ENCODE measurements around the gene GABRE. TPM values are rescaled to one million over a fixed set of nuclear protein-coding genes. Genes with fewer than 3 reads are reported as not detected.

GABRE gene
- total RNA-seq, 2 experiments from 2014 or later: not detected

DNA sequence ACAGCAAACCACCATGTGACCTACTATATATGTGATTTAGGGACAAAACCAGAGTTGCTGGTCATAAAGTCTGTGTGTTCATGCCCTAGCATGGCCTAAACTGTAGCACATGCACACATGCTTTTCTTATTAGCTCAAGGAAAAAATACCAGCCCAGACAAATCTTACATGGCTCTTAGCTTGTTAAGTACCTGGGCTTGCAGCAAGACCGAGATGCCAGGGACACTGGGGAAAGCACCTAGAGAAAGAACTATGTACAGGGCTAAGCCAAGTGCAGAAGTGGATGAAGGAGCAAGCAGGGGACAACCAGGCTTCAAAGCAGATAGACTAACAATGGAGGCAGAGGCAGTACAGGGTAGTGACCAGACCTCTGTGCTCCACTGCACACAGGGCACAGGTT, 3.4 kb upstream of the GABRE start:
- Mint-ChIP-seq H3K27ac (no peak overlapping the region), H3K27me3 (peaks cover 13% of the 10 kb centered on the region), H3K4me1 (ENCODE audit: low read depth) (no peaks in the 10 kb centered on the region), H3K9me3 (no peaks in the 10 kb centered on the region), H3K36me3 (ENCODE audit: low read depth) (no peaks in the 10 kb centered on the region), H3K4me3 (no peak overlapping the region)
- Histone ChIP-seq H3K36me3 (ENCODE audit: insufficient read depth, low read length) (no peaks in the 10 kb centered on the region), H3K4me3 (ENCODE audit: low read length) (no peak overlapping the region), H3K4me1 (ENCODE audit: insufficient read depth, low read length) (no peaks in the 10 kb centered on the region), H3K9me3 (ENCODE audit: control insufficient read depth in 1 of 2, insufficient read depth in 1 of 2, low read length in 2 of 2) (no peaks in the 10 kb centered on the region), H3K27ac (ENCODE audit: low read depth in 1 of 2, low read length in 2 of 2) (no peak overlapping the region), H3K27me3 (ENCODE audit: control insufficient read depth in 1 of 2, insufficient read depth in 2 of 2, low read length in 2 of 2) (peaks cover 0 to 14% of the 10 kb centered on the region in 2 experiments)
- DNase-seq: no peak
- POLR2A ChIA-PET: no interaction called here
- TF ChIP-seq, protein P1, sequence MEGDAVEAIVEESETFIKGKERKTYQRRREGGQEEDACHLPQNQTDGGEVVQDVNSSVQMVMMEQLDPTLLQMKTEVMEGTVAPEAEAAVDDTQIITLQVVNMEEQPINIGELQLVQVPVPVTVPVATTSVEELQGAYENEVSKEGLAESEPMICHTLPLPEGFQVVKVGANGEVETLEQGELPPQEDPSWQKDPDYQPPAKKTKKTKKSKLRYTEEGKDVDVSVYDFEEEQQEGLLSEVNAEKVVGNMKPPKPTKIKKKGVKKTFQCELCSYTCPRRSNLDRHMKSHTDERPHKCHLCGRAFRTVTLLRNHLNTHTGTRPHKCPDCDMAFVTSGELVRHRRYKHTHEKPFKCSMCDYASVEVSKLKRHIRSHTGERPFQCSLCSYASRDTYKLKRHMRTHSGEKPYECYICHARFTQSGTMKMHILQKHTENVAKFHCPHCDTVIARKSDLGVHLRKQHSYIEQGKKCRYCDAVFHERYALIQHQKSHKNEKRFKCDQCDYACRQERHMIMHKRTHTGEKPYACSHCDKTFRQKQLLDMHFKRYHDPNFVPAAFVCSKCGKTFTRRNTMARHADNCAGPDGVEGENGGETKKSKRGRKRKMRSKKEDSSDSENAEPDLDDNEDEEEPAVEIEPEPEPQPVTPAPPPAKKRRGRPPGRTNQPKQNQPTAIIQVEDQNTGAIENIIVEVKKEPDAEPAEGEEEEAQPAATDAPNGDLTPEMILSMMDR (IDR thresholded peaks at IDR 0.05): no peak
- intact Hi-C loops (cut with DNase I, micrococcal nuclease): no loop called here
- ATAC-seq (ENCODE audit: poor library complexity): no peak
- CTCF ChIA-PET: no interaction called here

DNA sequence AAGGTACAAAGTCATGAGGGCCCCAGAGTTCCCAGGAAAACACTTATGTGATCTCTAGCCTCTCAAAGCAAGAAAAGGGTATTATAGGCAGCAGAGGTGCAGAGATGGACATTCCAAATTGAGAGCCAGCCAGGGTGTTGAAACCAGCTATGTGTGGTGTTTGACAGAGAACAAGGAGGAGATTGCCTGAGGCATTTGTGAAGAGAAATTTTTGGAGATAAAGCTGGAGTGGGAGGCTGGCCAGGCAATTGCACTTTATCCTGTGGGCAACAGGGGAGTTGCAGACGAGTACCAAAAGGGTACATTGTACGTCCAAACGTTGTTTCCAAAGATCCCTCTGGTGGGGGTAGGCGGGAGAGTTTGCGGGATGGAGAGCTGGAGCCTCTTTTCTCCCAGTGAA, 2.5 kb upstream of the GABRE start:
- no peaks in the 10 kb centered on the region for H3K36me3 Mint-ChIP-seq (ENCODE audit: low read depth)
- H3K27me3 Mint-ChIP-seq: peaks cover 21% of the 10 kb centered on the region
- H3K27me3 ChIP-seq (ENCODE audit: control insufficient read depth in 1 of 2, insufficient read depth in 2 of 2, low read length in 2 of 2): peaks cover 0 to 15% of the 10 kb centered on the region in 2 experiments
- no peak overlapping the region for H3K27ac Mint-ChIP-seq
- TF ChIP-seq, protein P1 (IDR thresholded peaks at IDR 0.05): no peak
- no peaks in the 10 kb centered on the region for H3K9me3 Mint-ChIP-seq
- H3K36me3 ChIP-seq (ENCODE audit: insufficient read depth, low read length): no peaks in the 10 kb centered on the region
- DNase-seq (no peak), ATAC-seq (ENCODE audit: poor library complexity) (no peak)
- no peak overlapping the region for H3K27ac ChIP-seq (ENCODE audit: low read depth in 1 of 2, low read length in 2 of 2)
- no peaks in the 10 kb centered on the region for H3K9me3 ChIP-seq (ENCODE audit: control insufficient read depth in 1 of 2, insufficient read depth in 1 of 2, low read length in 2 of 2)
- H3K4me3 Mint-ChIP-seq: no peak overlapping the region
- no peak overlapping the region for H3K4me3 ChIP-seq (ENCODE audit: low read length)
- H3K4me1 ChIP-seq (ENCODE audit: insufficient read depth, low read length): no peaks in the 10 kb centered on the region
- no peaks in the 10 kb centered on the region for H3K4me1 Mint-ChIP-seq (ENCODE audit: low read depth)
- ChIA-PET POLR2A (no interaction called here), CTCF (no interaction called here)
- intact Hi-C loops (cut with DNase I, micrococcal nuclease): no loop called here

DNA sequence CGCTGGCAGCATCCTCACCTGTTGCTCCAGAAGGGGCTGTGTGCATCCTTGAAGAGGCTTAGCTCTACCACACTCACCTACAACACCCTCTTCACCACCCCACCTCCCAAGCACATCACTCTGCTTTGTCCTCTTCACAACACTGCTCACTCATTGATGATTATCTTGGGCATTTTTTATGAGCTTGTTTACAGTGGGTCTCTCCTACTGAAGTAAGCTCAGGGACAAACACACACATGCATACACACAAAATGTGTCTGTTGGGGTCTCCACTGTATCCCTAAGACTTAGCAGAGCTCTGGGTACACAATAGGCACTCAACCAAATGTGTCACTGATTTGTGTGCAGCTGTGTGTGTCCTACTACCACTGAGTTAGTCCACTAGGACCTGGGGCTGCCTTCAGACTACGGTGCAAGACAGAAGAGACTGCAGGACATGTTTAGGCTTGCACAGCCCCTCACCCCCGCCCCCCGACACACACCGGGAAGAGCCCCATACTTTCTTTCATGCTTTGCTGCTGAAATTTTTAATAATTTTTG, 1.3 kb upstream of the GABRE start:
- Mint-ChIP-seq H3K27me3 (peaks cover 21% of the 10 kb centered on the region), H3K9me3 (no peaks in the 10 kb centered on the region), H3K4me3 (no peak overlapping the region), H3K36me3 (ENCODE audit: low read depth) (no peaks in the 10 kb centered on the region), H3K27ac (no peak overlapping the region), H3K4me1 (ENCODE audit: low read depth) (no peaks in the 10 kb centered on the region)
- H3K4me1 ChIP-seq (ENCODE audit: insufficient read depth, low read length): no peaks in the 10 kb centered on the region
- H3K36me3 ChIP-seq (ENCODE audit: insufficient read depth, low read length): no peaks in the 10 kb centered on the region
- H3K9me3 ChIP-seq (ENCODE audit: control insufficient read depth in 1 of 2, insufficient read depth in 1 of 2, low read length in 2 of 2): no peaks in the 10 kb centered on the region
- ChIA-PET POLR2A (no interaction called here), CTCF (no interaction called here)
- peaks cover 0 to 15% of the 10 kb centered on the region in 2 experiments for H3K27me3 ChIP-seq (ENCODE audit: control insufficient read depth in 1 of 2, insufficient read depth in 2 of 2, low read length in 2 of 2)
- TF ChIP-seq, protein P1 (IDR thresholded peaks at IDR 0.05): no peak
- intact Hi-C loops (cut with DNase I, micrococcal nuclease): no loop called here
- H3K4me3 ChIP-seq (ENCODE audit: low read length): no peak overlapping the region
- no peak for DNase-seq
- no peak overlapping the region for H3K27ac ChIP-seq (ENCODE audit: low read depth in 1 of 2, low read length in 2 of 2)
- ATAC-seq (ENCODE audit: poor library complexity): no peak
